ENCODE results near the gene CNGB1. TPM values are rescaled to one million over a fixed set of nuclear protein-coding genes. Genes with fewer than 3 reads are reported as not detected.
"Not testable (repeated sequence)": the region's sequence is repeated elsewhere in the genome, so short reads cannot be mapped to it uniquely, and the experiment has no call there.

Gene CNGB1
- total and polyA plus RNA-seq, 4 donors = not detected

DNA sequence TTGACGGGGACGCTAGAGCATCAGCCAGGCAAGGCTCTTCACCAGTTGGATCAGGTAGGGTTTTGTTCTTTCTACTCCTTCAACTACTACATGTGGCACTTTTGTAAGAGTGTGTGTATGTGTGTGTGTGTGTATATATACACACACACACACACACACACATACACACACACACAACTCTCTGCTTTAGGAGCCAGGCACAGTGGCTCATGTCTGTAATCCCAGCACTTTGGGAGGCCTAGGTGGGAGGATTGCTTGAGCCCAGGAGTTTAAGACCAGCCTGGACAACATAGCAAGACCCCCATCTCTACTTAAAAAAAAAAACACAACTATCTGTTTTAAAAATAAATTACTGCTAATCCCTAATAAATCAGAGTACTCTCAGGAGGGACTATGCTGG, 53.4 kb downstream of the CNGB1 start:
- H3K4me1 ChIP-seq (ENCODE audit: control insufficient read depth in 1 of 2, insufficient read depth in 2 of 2, low read length in 2 of 2); intact Hi-C loops (cut with DNase I): not testable (repeated sequence)

DNA sequence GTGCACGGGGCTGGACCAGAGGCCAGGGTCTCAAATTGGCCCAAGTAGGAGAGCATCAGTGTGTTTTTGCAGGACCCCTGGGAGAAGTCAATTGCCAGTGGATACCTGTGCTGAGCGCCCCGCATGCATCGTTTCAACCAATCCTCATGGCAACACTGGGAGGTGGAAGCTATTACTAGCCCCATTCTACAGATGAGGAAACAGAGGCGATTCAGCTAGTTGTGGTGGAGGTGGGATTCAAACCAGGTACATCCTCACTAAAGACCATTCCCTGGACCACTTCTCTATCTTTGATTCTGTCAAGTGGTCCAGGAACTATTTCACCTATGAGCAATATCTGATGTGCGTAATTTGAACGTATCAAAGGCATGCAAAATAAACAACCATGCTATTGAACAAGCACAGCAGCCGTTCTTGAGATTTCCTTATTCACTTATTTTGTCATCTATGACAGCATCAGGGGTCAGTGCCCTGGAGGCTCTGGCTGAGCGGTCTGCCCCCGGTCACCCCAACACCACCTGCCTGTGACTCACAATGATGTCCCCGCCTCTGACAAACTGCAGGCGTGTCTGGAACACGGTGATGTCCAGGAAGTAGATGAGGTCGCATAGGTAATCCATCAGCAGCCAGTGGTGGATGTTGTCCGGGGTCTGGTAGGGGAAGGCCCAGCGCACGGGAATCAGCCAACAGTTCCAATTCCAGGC, 54.0 kb downstream of the CNGB1 start:
- no peak overlapping the region for H3K4me3 ChIP-seq (ENCODE audit: low read length in 2 of 2)
- ATAC-seq (ENCODE audit: low FRiP score) = no peak
- 78 to 83% methylated on average over 17 of the region's 17 CpGs for WGBS, 2 donors
- no peaks in the 10 kb centered on the region for H3K9me3 ChIP-seq (ENCODE audit: control insufficient read depth, low read length)
- no peaks in the 10 kb centered on the region for H3K36me3 ChIP-seq (ENCODE audit: control insufficient read depth in 1 of 2, insufficient read depth in 2 of 2, low read length in 1 of 2)
- H3K27me3 ChIP-seq (ENCODE audit: control insufficient read depth in 1 of 2, insufficient read depth in 2 of 2, low read length in 1 of 2) = no peaks in the 10 kb centered on the region
- intact Hi-C loops (cut with DNase I) = no loop called here
- DNase-seq = no peak
- H3K27ac ChIP-seq (ENCODE audit: low read depth in 1 of 2, low read length in 2 of 2) = no peak overlapping the region
- no peaks in the 10 kb centered on the region for H3K4me1 ChIP-seq (ENCODE audit: control insufficient read depth in 1 of 2, insufficient read depth in 2 of 2, low read length in 2 of 2)

More for the DNA sequence above, 53.4 kb downstream of the CNGB1 start:
- WGBS, 2 donors = 90 to 93% methylated on average over 2 of the region's 2 CpGs
- DNase-seq; H3K4me3 ChIP-seq (ENCODE audit: low read length in 2 of 2); H3K27ac ChIP-seq (ENCODE audit: low read depth in 1 of 2, low read length in 2 of 2); H3K27me3 ChIP-seq (ENCODE audit: control insufficient read depth in 1 of 2, insufficient read depth in 2 of 2, low read length in 1 of 2); ATAC-seq (ENCODE audit: low FRiP score); H3K9me3 ChIP-seq (ENCODE audit: control insufficient read depth, low read length); H3K36me3 ChIP-seq (ENCODE audit: control insufficient read depth in 1 of 2, insufficient read depth in 2 of 2, low read length in 1 of 2): not testable (repeated sequence)

GRCh38 chr16:57915811-57916488, 55.0 kb downstream of the CNGB1 start:
- Histone ChIP-seq H3K4me1 (ENCODE audit: control insufficient read depth in 1 of 2, insufficient read depth in 2 of 2, low read length in 2 of 2) (no peaks in the 10 kb centered on the region), H3K4me3 (ENCODE audit: low read length in 2 of 2) (no peak overlapping the region), H3K27me3 (ENCODE audit: control insufficient read depth in 1 of 2, insufficient read depth in 2 of 2, low read length in 1 of 2) (no peaks in the 10 kb centered on the region), H3K9me3 (ENCODE audit: control insufficient read depth, low read length) (no peaks in the 10 kb centered on the region), H3K36me3 (ENCODE audit: control insufficient read depth in 1 of 2, insufficient read depth in 2 of 2, low read length in 1 of 2) (no peaks in the 10 kb centered on the region), H3K27ac (ENCODE audit: low read depth in 1 of 2, low read length in 2 of 2) (no peak overlapping the region)
- intact Hi-C loops (cut with DNase I) = no loop called here
- WGBS, 2 donors = 77 to 83% methylated on average over 12 of the region's 12 CpGs
- DNase-seq (no peak), ATAC-seq (ENCODE audit: low FRiP score) (no peak)

DNA sequence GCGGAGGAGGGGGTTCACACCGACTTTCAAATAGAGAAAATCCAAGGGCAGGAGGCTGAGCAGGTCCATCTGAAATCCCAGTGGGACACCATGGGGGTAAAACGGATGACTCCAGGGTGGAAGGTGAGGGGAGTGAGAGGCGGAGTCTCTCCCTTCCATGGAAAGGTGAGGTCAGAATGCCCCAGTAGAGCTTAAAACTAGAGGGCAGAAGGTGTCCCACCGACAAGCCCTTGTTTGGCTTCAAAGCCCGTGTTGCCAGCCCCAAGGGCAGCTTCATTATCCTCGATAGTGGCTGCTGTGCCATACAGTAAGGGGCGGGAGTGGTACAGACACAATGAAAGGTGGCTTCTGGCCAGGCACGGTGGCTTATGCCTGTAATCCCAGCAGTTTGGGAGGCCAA, 55.7 kb downstream of the CNGB1 start:
- Histone ChIP-seq H3K4me3 (ENCODE audit: low read length in 2 of 2) (no peak overlapping the region), H3K4me1 (ENCODE audit: control insufficient read depth in 1 of 2, insufficient read depth in 2 of 2, low read length in 2 of 2) (no peaks in the 10 kb centered on the region), H3K9me3 (ENCODE audit: control insufficient read depth, low read length) (no peaks in the 10 kb centered on the region), H3K27ac (ENCODE audit: low read depth in 1 of 2, low read length in 2 of 2) (no peak overlapping the region), H3K27me3 (ENCODE audit: control insufficient read depth in 1 of 2, insufficient read depth in 2 of 2, low read length in 1 of 2) (no peaks in the 10 kb centered on the region), H3K36me3 (ENCODE audit: control insufficient read depth in 1 of 2, insufficient read depth in 2 of 2, low read length in 1 of 2) (no peaks in the 10 kb centered on the region)
- WGBS, 2 donors = 65 to 66% methylated on average over 9 of the region's 9 CpGs
- DNase-seq (no peak), ATAC-seq (ENCODE audit: low FRiP score) (no peak)
- intact Hi-C loops (cut with DNase I) = no loop called here

- H3K9me3 ChIP-seq (ENCODE audit: control insufficient read depth, low read length) = no peaks in the 10 kb centered on the region
- intact Hi-C loops (cut with DNase I) = no loop called here
- ATAC-seq (ENCODE audit: low FRiP score) (no peak), DNase-seq (no peak)
- WGBS, 2 donors = 75 to 76% methylated on average over 9 of the region's 9 CpGs
- no peaks in the 10 kb centered on the region for H3K27me3 ChIP-seq (ENCODE audit: control insufficient read depth in 1 of 2, insufficient read depth in 2 of 2, low read length in 1 of 2)
- no peaks in the 10 kb centered on the region for H3K4me1 ChIP-seq (ENCODE audit: control insufficient read depth in 1 of 2, insufficient read depth in 2 of 2, low read length in 2 of 2)
- no peak overlapping the region for H3K4me3 ChIP-seq (ENCODE audit: low read length in 2 of 2)
- no peaks in the 10 kb centered on the region for H3K36me3 ChIP-seq (ENCODE audit: control insufficient read depth in 1 of 2, insufficient read depth in 2 of 2, low read length in 1 of 2)
- no peak overlapping the region for H3K27ac ChIP-seq (ENCODE audit: low read depth in 1 of 2, low read length in 2 of 2)
Observed at GRCh38 chr16:57914244-57915173, 56.4 kb downstream of the CNGB1 start.

GRCh38 chr16:57912529-57913260, 58.2 kb downstream of the CNGB1 start:
- WGBS, 2 donors = 79% methylated on average over 16 of the region's 16 CpGs
- no peak for ATAC-seq (ENCODE audit: low FRiP score)

GRCh38 chr16:57911743-57912142, 59.2 kb downstream of the CNGB1 start:
- H3K27me3 ChIP-seq (ENCODE audit: control insufficient read depth in 1 of 2, insufficient read depth in 2 of 2, low read length in 1 of 2) = no peaks in the 10 kb centered on the region
- intact Hi-C loops (cut with DNase I) = no loop called here

More at GRCh38 chr16:57912529-57913260, 58.2 kb downstream of the CNGB1 start:
- Histone ChIP-seq H3K27ac (ENCODE audit: low read depth in 1 of 2, low read length in 2 of 2) (no peak overlapping the region), H3K4me3 (ENCODE audit: low read length in 2 of 2) (no peak overlapping the region), H3K27me3 (ENCODE audit: control insufficient read depth in 1 of 2, insufficient read depth in 2 of 2, low read length in 1 of 2) (no peaks in the 10 kb centered on the region), H3K9me3 (ENCODE audit: control insufficient read depth, low read length) (no peaks in the 10 kb centered on the region), H3K36me3 (ENCODE audit: control insufficient read depth in 1 of 2, insufficient read depth in 2 of 2, low read length in 1 of 2) (no peaks in the 10 kb centered on the region), H3K4me1 (ENCODE audit: control insufficient read depth in 1 of 2, insufficient read depth in 2 of 2, low read length in 2 of 2) (no peaks in the 10 kb centered on the region)
- intact Hi-C loops (cut with DNase I) = no loop called here
- DNase-seq = no peak

DNA sequence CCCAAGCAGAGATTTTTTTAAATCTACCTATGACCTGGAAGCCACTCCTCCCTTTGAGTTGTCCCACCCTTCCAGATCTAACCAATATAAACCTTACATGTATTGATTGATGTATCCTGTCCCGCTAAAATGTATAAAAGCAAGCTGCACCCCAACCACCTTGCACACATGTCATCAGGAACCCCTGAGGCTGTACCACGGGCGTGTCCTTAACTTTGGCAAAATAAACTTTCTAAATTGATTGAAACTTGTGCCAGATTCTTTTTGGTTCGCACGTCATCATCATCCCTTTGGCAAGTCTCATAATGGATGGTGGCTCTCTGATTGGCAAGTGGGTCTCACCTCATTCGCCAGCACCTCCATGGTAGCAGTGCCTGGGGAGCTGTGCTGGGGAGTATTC, 60.2 kb downstream of the CNGB1 start:
- intact Hi-C loops (cut with DNase I) = no loop called here
- Histone ChIP-seq H3K36me3 (ENCODE audit: control insufficient read depth in 1 of 2, insufficient read depth in 2 of 2, low read length in 1 of 2) (no peaks in the 10 kb centered on the region), H3K27ac (ENCODE audit: low read depth in 1 of 2, low read length in 2 of 2) (no peak overlapping the region), H3K9me3 (ENCODE audit: control insufficient read depth, low read length) (no peaks in the 10 kb centered on the region), H3K4me3 (ENCODE audit: low read length in 2 of 2) (no peak overlapping the region), H3K27me3 (ENCODE audit: control insufficient read depth in 1 of 2, insufficient read depth in 2 of 2, low read length in 1 of 2) (no peaks in the 10 kb centered on the region), H3K4me1 (ENCODE audit: control insufficient read depth in 1 of 2, insufficient read depth in 2 of 2, low read length in 2 of 2) (no peaks in the 10 kb centered on the region)
- ATAC-seq (ENCODE audit: low FRiP score) (no peak), DNase-seq (no peak)
- 85% methylated on average over 6 of the region's 6 CpGs for WGBS, 2 donors

More at GRCh38 chr16:57911743-57912142, 59.2 kb downstream of the CNGB1 start:
- no peaks in the 10 kb centered on the region for H3K36me3 ChIP-seq (ENCODE audit: control insufficient read depth in 1 of 2, insufficient read depth in 2 of 2, low read length in 1 of 2)
- no peaks in the 10 kb centered on the region for H3K9me3 ChIP-seq (ENCODE audit: control insufficient read depth, low read length)
- ATAC-seq (ENCODE audit: low FRiP score) = no peak
- no peak overlapping the region for H3K27ac ChIP-seq (ENCODE audit: low read depth in 1 of 2, low read length in 2 of 2)
- WGBS, 2 donors = 89 to 92% methylated on average over 9 of the region's 9 CpGs
- H3K4me3 ChIP-seq (ENCODE audit: low read length in 2 of 2) = no peak overlapping the region
- DNase-seq = no peak
- no peaks in the 10 kb centered on the region for H3K4me1 ChIP-seq (ENCODE audit: control insufficient read depth in 1 of 2, insufficient read depth in 2 of 2, low read length in 2 of 2)

Data from aorta (tissue), 5 donors.